Fibroblast of lung (primary cell): Measurements from ENCODE around the gene ZFP57.

ENCODE experiments used
- EZH2 ChIP-seq: IDR thresholded peaks from 2 replicates; pipeline ENCODE4 v1.5.1; 2012; ENCODE audit warnings: low read length, control low read depth, mild to moderate bottlenecking; ENCODE audit errors: missing control alignments
- TF ChIP-seq, protein P1 (sequence below), 2 donors: IDR thresholded peaks in 1 of 2; conservative IDR thresholded peaks in 1 of 2; 1 replicate in 1 of 2; 2 replicates in 1 of 2; pipeline ENCODE4 v1.5.1; 2011 to 2012; ENCODE audit warnings: low read length in 2 of 2, control low read depth in 1 of 2, inconsistent platforms in 1 of 2, low read depth in 1 of 2, mild to moderate bottlenecking in 1 of 2

DNA sequence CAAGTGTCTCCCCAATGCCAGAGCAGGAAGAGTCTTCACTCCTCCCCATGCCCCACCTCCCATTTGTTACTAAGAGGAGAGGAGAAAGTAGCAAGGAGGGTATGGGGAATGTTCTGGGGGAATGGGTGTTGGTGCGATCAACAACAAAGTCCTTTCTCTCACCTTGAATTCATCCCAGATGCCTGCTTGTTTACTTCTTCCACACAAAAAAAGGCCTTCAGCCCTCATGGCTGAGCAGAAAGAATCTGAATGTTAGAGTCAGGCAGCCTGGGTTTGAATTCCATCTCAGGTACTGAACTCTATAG lies 14.2 kb downstream of the ZFP57 start:
- TF ChIP-seq, protein P1, sequence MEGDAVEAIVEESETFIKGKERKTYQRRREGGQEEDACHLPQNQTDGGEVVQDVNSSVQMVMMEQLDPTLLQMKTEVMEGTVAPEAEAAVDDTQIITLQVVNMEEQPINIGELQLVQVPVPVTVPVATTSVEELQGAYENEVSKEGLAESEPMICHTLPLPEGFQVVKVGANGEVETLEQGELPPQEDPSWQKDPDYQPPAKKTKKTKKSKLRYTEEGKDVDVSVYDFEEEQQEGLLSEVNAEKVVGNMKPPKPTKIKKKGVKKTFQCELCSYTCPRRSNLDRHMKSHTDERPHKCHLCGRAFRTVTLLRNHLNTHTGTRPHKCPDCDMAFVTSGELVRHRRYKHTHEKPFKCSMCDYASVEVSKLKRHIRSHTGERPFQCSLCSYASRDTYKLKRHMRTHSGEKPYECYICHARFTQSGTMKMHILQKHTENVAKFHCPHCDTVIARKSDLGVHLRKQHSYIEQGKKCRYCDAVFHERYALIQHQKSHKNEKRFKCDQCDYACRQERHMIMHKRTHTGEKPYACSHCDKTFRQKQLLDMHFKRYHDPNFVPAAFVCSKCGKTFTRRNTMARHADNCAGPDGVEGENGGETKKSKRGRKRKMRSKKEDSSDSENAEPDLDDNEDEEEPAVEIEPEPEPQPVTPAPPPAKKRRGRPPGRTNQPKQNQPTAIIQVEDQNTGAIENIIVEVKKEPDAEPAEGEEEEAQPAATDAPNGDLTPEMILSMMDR (conservative IDR thresholded peaks at IDR 0.05 in 1 of 2, IDR thresholded peaks at IDR 0.05 in 1 of 2; ENCODE audit: low read depth in 1 of 2, low read length in 2 of 2), result no peak
- TF ChIP-seq EZH2, result no peak
